OCI-LY3 (cell line): ENCODE measurements around the gene PIEZO2.

Experiments used
- H2AFZ ChIP-seq: fragments of 200-600, 300-600 bp; shearing (Covaris generic); 2 replicates; pipeline ENCODE4 v1.6.0; 2014; ENCODE audit warnings: antibody characterized with exemption, low read depth, low read length
- H3K27ac ChIP-seq: fragments of 200-600, 300-600 bp; sonication (generic); 2 replicates; pipeline ENCODE4 v1.5.1; 2014; ENCODE audit warnings: mild to moderate bottlenecking, low read length, moderate library complexity, mixed read lengths
- H3K27me3 ChIP-seq: fragments of 200-600, 300-600 bp; sonication (generic); 2 replicates; pipeline ENCODE4 v1.6.1; 2014; ENCODE audit warnings: low read depth, low read length, mixed read lengths
- H3K36me3 ChIP-seq: fragments of 200-600, 300-600 bp; sonication (generic); replicated peaks from 2 replicates; pipeline ENCODE3; 2014; ENCODE audit warnings: low read depth, low read length, mixed read lengths
- H3K4me1 ChIP-seq: fragments of 300-600, 200-600 bp; sonication (generic); 2 replicates; pipeline ENCODE4 v1.6.1; 2014; ENCODE audit warnings: low read length, mixed read lengths
- H3K4me2 ChIP-seq: fragments of 200-600, 300-600 bp; sonication (generic); 2 replicates; pipeline ENCODE4 v1.6.1; 2014; ENCODE audit warnings: low read length, mixed read lengths
- H3K4me3 ChIP-seq: fragments of 300-600, 200-600 bp; sonication (generic); 2 replicates; pipeline ENCODE4 v1.5.1; 2014; ENCODE audit warnings: antibody characterized with exemption, mild to moderate bottlenecking, low read length, moderate library complexity
- H3K79me2 ChIP-seq: fragments of 300-600, 200-600 bp; shearing (Covaris generic); 2 replicates; pipeline ENCODE4 v1.6.1; 2014; ENCODE audit warnings: mild to moderate bottlenecking, low read length, mixed read lengths
- H3K9ac ChIP-seq: fragments of 300-600, 200-600 bp; shearing (Covaris generic); 2 replicates; pipeline ENCODE4 v1.6.0; 2014; ENCODE audit warnings: mild to moderate bottlenecking, low read length, moderate library complexity
- H3K9me3 ChIP-seq: fragments of 200-600, 300-600 bp; shearing (Covaris generic); 2 replicates; pipeline ENCODE4 v1.6.1; 2014; ENCODE audit warnings: low read length, mixed read lengths; ENCODE audit not compliant: insufficient read depth
- H4K20me1 ChIP-seq: fragments of 200-600, 300-600 bp; sonication (generic); 2 replicates; pipeline ENCODE4 v1.6.1; 2016; ENCODE audit warnings: low read length, mixed read lengths; ENCODE audit not compliant: insufficient read depth
- CTCF ChIP-seq: fragments of 200-600, 300-600 bp; sonication (generic); IDR thresholded peaks from 2 replicates; pipeline ENCODE4 v1.5.1; 2014; ENCODE audit warnings: antibody characterized with exemption, low read length, low read depth
- EZH2phosphoT487 ChIP-seq: fragments of 200-600 bp; shearing (Covaris generic); IDR thresholded peaks from 2 replicates; pipeline ENCODE4 v1.6.1; 2018; ENCODE audit warnings: antibody characterized with exemption, mixed run types, low read depth

PIEZO2 gene

GRCh38 chr18:10942998-10943397 is 206.4 kb downstream of the PIEZO2 start:
- Histone ChIP-seq H3K4me3 (no peak overlapping the region), H3K4me1 (no peaks in the 10 kb centered on the region), H3K79me2 (no peaks in the 10 kb centered on the region), H3K27me3 (no peaks in the 10 kb centered on the region), H3K27ac (no peak overlapping the region), H3K9me3 (peaks cover 10% of the 10 kb centered on the region; the same call in 1 of the 2 replicates), H3K9ac (no peak overlapping the region), H3K4me2 (no peak overlapping the region), H3K36me3 (no peaks in the 10 kb centered on the region), H2AFZ (no peak overlapping the region), H4K20me1 (no peaks in the 10 kb centered on the region)
- TF ChIP-seq CTCF (no peak), EZH2phosphoT487 (no peak)

GRCh38 chr18:10939822-10940221 is 209.5 kb downstream of the PIEZO2 start:
- TF ChIP-seq EZH2phosphoT487: no peak
- no peak for TF ChIP-seq CTCF
- Histone ChIP-seq H3K4me2 (no peak overlapping the region), H3K9me3 (no peaks in the 10 kb centered on the region), H3K36me3 (no peaks in the 10 kb centered on the region), H3K9ac (no peak overlapping the region), H3K4me3 (no peak overlapping the region), H4K20me1 (no peaks in the 10 kb centered on the region), H3K27ac (no peak overlapping the region), H2AFZ (no peak overlapping the region), H3K79me2 (no peaks in the 10 kb centered on the region), H3K27me3 (no peaks in the 10 kb centered on the region), H3K4me1 (no peaks in the 10 kb centered on the region)

GRCh38 chr18:10937743-10938640 is 211.4 kb downstream of the PIEZO2 start:
- Histone ChIP-seq H3K4me2 (no peak overlapping the region), H3K36me3 (no peaks in the 10 kb centered on the region), H3K27me3 (no peaks in the 10 kb centered on the region), H3K27ac (no peak overlapping the region), H3K9ac (no peak overlapping the region), H3K4me1 (no peaks in the 10 kb centered on the region), H3K79me2 (no peaks in the 10 kb centered on the region), H2AFZ (no peak overlapping the region), H4K20me1 (no peaks in the 10 kb centered on the region), H3K4me3 (no peak overlapping the region), H3K9me3 (no peaks in the 10 kb centered on the region)
- TF ChIP-seq CTCF (no peak), EZH2phosphoT487 (no peak)

GRCh38 chr18:10936176-10937053 is 213.0 kb downstream of the PIEZO2 start:
- no peaks in the 10 kb centered on the region for H3K4me1 ChIP-seq
- no peak overlapping the region for H3K4me3 ChIP-seq
- no peaks in the 10 kb centered on the region for H3K79me2 ChIP-seq
- no peaks in the 10 kb centered on the region for H4K20me1 ChIP-seq
- no peaks in the 10 kb centered on the region for H3K9me3 ChIP-seq
- no peak overlapping the region for H3K9ac ChIP-seq
- H3K27ac ChIP-seq: no peak overlapping the region
- TF ChIP-seq CTCF: no peak
- TF ChIP-seq EZH2phosphoT487: no peak
- no peak overlapping the region for H2AFZ ChIP-seq
- no peaks in the 10 kb centered on the region for H3K27me3 ChIP-seq
- no peak overlapping the region for H3K4me2 ChIP-seq
- no peaks in the 10 kb centered on the region for H3K36me3 ChIP-seq
